Suppressor macrophage treated with lipopolysaccharide for 4 hours (primary cell): ENCODE data around the gene ENOX2.
"Not testable (repeated sequence)": the region's sequence is repeated elsewhere in the genome, so short reads cannot be mapped to it uniquely, and the experiment has no call there.

Source experiments
- DNase-seq: peaks from one replicate; pipeline ENCODE4 v3.0.0-alpha.2; 2020

ENOX2 gene

DNA sequence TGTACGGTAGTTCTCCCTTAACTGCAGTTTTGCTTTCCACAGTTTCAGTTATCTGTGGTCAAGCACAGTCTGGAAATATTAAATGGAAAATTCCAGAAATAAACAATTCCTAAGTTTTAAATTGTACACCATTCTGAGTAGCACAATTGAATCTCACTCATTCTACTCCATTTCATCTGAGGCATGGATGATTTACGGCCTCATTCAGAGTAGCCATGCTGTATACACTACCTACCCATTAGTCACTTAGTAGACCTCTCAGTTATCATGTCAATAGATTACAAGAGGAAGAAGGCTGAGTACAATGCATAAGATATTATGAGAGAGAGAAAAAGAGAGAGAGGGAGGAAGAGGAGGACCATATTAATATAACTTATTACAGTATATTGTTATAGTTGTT is 77.5 kb downstream of the ENOX2 start:
- no peak for DNase-seq

DNA sequence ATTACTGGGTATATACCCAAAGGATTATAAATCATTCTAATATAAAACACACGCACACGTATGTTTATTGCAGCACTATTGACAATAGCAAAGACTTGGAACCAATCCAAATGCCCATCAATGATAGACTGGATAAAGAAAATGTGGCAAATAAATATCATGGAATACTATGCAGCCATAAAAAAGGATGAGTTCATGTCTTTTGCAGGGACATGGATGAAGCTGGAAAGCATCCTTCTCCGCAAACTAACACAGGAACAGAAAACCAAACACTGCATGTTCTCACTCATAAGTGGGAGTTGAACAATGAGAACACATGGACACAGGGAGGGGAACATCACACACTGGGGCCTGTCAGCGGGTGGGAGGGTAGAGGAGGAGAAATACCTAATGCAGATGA is 83.6 kb downstream of the ENOX2 start:
- DNase-seq = not testable (repeated sequence)

DNA sequence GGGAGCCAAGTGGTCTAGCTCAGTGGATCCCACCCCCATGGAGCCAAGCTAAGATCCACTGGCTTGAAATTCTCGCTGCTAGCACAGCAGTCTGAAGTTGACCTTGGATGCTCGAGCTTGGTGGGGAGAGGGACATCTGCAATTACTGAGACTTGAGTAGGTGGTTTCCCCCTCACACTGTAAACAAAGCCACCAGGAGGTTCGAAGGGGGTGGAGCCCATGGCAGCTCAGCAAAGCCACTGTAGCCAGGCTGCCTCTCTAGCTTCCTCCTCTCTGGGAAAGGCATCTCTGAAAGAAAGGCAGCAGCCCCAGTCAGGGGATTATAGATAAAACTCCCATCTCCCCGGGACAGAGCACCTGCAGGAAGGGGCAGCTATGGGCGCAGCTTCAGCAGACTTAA is 89.1 kb downstream of the ENOX2 start:
- not testable (repeated sequence) for DNase-seq

DNA sequence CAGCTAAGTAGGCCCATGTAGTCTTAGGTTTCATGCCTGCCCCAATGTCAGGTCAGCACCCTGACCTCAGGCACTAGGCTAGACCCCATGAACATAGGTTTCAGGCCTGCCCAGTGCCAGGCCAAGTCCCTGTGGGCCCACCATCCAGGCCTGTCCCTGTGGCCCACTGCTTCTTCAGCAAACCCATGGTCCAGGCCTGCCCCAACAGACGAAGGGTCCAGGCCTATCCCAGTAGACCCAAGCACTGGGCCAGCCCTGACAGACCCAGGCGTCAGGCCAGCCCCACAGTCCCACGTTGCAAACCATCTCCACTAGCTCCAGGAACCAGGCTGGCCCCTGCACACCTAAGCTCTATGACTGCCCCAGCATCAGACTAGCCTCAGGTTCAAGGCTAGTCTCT is 92.4 kb downstream of the ENOX2 start:
- DNase-seq = no peak

DNA sequence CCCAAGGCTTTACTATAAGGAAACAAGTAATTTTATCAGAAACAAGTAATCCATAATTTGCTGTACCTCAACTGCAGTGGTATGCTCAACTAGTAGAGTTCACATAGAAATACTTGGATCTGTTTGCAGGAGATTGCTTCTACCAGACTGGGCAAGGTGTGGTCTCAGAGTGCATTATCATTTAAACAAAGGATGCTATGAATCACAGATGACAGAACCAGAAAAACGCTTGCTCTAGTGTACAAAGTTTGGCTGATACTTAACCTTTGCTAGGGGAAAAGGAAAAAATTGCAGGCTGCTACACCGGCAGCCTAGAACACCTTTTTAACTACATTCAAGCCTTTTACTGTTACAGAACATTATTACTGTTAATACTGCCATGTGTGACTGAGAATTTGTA is 97.1 kb downstream of the ENOX2 start:
- no peak for DNase-seq

DNA sequence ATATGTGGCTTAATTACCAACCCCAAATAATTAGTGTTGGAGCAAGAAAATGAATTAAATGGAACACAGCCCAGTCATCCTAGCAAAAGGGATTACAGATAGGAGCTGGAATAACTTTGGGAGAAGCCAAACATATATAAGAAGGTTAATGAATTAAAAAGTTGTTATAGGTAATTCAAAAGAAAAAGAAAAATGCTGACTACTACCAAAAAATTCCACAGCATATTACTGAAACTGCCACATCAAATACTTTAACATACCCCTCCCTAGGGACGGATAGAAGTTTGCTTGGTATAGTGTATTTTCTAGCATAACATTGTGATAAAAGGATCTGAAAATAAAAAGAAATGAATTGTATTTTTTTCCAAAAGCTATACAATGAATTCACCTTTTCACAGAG is 99.5 kb downstream of the ENOX2 start:
- DNase-seq = no peak

DNA sequence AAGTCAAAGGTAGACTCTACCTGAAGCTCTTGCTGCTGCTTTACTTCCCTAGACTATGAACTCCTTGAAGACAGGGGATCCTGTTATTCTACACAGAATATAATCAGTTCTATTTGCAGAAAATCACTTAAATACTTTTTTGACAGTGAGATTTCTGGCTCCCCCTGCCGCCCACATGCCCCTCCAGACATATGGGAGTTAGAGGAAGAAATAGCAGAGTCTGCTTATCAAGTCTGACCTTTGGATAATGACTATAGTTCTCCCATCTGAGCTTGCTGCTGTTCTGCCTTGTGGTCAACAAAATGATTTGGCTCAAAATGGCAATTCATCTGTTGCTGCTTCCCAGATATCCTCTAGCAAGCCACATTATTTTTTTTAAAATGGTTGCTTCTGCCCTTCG is 101.1 kb downstream of the ENOX2 start:
- no peak for DNase-seq

DNA sequence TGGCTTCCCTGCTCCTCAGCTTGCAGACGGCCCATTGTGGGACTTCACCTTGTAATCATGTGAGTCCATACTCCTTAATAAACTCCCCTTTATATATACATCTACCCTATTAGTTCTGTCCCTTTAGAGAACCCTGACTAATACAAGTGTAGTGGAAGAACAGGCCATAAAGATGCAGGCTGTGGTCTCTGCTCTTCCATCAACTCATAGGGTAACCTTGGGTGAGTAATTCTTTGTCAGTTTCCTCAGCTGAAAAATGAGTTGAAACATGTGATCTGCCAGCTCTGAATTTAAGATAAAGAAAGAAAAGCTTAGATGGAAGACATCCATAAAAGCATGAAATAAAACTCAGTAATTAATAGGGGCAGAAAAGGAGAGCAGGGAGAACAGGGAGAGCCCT is 103.6 kb downstream of the ENOX2 start:
- DNase-seq = no peak

DNA sequence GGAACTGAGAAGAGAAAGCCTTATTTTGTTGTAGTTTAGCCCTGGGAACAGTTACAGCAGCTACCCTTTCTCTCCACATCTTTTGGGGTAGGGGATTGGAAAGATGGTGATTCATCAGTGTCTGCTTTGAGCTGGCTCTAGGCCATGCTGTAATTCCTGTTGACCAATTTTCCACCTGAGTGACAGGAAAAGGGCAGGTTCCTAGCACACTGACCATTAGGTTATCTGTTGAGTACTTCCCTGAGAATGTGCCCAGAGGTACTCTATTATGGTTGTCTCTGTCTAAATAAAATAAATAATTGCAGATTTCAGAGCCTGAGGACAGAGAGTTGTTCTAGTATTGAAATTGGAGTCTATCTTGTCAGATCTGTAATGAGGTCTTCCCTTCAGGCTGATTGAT is 109.0 kb downstream of the ENOX2 start:
- DNase-seq = no peak

DNA sequence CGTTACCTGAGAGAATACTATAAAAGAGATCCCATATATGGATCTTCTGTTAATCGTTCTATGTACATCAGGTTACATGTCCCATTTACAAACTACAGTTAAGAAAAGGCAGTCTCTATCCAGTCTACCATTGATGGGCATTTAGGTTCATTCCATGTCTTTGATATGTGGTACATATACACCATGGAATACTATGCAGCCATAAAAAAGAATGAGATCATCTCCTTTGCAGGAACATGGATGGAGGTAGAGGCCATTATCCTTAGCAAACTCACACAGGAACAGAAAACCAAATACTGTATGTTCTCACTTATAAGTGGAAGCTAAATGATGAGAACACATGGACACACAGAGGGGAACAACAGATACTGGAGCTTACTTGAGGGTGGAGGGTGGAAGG is 111.1 kb downstream of the ENOX2 start:
- DNase-seq = not testable (repeated sequence)

DNA sequence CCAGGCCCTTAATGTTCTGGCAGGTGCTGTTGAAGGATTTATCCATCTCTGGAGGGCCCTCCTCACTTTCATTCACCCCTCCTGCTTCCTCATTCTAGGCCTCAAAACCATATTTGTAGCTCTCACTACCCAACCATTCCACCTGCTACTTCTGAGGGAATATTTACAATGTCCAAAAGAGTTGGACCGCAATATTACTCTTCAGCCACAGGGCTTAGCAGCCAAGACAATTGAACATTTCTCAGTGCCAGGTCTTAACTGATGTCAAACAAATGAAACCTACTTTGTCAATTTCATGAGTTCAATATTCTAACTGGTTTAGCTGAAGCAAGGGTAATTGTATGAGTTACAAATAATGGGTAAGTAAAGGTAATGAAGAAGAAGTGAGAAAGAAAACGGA is 113.2 kb downstream of the ENOX2 start:
- no peak for DNase-seq

DNA sequence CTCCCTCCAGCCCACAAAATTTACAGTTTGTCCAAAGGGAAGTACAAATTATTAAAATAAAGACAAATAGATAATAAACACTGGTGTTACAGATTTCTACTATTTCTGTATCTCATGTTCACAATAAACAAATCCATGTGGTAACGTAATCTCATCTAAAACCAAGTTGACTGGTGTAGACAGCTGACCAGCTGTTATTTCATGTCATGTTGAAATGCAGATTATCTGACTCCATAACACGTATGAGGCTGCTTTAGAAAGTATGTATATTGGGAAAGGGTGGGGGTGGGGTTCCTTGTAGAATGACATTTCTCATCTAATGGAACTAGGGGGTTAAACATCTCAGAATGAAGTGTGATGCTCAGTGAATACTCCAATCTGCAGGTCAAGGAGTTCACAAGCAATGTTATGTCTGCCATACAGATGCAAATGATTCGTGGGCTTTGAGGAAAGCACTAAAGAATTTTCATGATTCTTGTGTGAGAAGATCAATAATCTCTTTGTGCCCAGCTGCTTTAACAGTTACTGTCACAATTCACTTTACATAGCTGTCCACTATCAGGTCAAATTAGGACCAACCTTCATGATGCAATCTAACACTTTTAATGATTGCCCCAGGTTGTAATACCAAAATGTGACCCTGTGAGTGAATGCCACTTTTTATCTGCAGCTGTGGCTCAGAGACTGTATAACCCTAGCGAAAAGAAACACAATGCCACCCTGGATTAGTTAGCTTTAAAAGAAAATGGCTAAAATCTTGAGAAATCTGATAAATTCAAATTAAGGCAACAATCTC is 114.0 kb downstream of the ENOX2 start:
- DNase-seq = no peak

DNA sequence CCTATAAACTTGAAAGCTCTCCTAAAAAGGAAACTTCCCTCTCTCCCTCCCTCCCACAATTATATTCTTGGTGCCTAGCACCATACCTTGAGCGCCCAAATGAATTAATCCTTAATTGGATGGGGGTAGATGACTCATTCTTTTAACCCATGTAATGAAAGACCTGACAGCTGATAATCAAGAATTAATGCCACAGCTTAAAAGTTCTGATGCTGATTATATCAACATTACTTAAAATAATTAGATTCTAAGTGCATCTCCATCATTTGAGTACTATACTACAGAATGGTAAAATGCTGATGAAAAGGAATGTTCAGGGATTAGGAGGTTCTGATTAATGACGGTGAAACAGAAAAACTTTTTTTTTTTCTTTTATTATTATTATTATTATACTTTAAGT is 117.0 kb downstream of the ENOX2 start:
- no peak for DNase-seq

DNA sequence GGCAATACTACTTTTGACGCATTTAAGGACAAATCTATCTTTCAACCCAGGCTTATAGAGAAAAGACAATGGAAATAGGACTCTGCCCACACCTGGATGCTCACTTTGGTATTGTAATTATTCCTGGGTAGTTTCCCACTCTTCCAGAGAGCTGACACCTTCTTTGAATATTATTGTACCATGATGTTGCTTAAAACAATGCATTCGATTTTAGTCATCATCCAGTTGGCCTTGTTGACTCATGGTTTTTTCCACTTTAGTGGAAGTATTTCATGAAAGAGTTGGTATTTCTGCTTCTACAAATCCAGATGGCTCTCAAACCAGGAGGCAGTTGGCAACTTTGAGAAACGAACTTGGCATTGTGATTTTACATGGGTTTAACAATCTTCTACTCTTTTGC is 124.2 kb downstream of the ENOX2 start:
- no peak for DNase-seq

DNA sequence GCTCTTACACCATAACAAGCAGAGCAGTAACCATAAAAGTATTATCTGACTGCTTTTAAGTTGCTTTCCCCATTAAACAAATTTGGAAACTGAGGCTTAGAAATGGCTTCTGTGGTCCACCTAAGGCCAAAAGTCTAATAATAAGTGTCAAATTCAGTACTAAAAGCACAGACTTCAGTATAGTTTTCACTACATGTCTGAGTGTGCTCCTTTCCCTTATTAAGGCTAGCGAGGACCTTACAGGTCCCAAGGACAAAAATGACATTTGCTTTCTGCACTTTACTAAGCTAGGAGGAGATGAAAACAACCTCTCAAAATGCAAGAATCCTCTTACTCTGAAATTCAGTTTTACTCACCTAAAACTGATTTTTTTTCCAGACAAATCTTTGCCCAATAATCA is 127.2 kb downstream of the ENOX2 start:
- no peak for DNase-seq

DNA sequence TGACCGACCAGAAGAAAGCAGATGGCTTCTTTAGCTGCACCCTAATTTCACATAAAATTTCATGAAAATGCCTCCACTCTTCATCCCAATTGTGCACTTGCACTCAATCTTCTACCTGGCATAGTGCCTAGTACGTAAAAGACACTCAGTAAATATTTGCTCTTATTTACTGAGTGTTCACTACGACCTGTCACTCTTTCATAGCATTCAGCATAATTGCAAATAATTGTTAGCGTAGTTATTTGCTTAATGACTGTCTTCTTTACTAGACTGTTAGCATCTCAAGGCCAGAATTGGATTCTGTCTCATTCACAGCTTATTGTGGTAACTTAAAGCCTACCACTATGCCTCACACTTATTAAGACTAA is 130.2 kb downstream of the ENOX2 start:
- DNase-seq = no peak

DNA sequence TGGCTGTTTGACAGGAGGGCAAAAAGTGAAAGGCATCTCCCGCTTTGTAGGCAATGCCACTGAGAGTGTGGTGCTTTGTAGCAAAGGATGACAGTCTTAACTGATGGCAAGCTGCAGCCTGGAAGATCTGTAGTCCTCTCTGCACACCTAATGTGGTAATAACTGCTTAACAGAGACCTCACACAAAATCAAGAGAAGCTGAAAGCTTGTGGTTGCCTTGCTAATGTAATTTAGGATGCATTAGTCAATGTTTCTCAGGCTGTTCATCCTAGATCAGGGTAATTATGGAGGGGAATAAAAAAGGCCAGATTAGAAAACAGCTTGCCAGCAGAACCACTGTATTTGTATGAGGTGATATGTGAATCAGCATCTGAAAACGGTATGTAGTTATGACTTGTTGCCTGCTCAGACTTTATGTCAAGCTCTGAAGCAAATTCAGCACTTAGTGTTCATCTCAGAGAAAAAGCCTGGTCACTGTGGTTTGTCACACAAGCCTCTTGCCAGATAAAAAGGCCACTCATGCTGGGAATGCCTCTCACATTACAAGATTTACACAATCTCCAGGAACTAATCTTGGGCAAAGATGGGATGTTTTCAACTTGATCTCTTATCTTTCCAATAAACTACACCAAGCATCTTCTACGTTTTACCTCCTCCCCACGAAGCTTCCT is 130.8 kb downstream of the ENOX2 start:
- DNase-seq = no peak

DNA sequence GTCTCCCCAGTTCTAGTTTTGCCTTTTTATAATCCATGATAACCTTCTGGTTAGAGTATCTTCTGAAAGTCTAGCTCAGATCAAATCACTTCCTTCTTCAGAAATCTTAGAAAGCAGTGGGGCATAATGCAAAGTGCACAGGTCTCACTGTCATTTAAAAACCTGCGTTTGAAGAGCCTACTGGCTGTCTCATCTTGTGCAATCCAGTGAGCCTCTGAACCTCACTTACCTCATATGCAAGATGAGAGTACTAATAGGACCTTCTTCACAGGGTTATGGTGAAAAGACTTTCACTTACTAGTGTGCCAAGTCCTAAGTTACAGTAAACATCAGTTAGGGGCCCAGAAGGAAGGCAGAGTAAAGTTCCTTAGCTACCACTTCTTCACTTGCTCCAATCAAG is 131.4 kb downstream of the ENOX2 start:
- no peak for DNase-seq

DNA sequence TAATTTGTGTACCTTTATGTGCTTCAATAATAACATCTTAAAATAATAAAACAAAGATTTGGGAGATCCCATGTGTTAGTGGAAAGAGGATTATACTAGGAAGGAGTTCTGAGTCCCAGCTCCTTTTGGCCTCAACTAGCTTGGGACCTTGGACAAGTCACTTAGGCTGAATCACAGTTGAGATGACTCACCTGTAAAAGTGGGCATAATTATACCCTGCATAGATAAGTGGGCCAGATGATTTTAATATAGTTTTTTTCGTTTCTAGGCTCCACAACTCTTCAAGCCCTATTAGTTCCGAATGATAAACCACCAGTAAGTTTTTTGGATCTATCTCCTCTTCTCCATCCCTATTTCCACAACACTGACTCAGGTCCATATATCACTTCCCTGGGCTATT is 131.8 kb downstream of the ENOX2 start:
- no peak for DNase-seq

DNA sequence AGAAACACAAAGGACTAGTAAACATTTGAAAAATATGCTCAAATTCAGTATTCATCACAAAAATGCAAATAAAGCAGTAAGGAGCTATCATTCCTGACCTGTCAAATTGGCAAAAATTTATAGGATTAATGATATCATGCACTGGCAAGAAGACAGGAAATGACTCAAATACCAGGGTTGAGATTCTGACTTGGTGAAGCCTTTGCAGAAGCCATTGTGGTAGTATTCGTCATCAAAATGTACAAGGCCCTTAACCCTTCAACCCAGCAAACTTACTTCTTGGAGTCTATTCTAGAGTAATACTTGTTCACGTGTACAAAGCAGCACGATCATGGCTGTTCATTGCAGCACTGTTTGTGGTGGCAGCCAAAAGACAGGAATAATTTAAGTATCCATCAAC is 132.4 kb downstream of the ENOX2 start:
- peak; percentile 7 for DNase-seq

DNA sequence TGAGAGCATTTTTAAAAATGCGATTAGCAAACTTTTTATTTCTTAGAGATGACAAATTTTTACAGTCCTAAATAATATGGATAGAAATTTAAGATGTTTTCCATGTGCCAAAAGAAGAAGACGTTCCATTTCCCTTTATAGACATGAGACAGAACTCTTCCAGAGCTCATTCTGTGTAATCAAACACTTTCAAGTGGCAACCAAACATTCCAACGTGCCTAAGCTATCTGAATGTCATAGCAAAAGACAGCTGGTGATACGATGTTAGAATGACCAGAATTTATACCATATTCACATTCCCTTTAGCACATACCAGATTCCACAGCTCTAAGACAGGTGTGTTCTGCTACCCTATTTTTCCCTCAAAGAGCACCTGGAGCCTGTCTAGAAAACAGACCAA is 133.2 kb downstream of the ENOX2 start:
- no peak for DNase-seq

DNA sequence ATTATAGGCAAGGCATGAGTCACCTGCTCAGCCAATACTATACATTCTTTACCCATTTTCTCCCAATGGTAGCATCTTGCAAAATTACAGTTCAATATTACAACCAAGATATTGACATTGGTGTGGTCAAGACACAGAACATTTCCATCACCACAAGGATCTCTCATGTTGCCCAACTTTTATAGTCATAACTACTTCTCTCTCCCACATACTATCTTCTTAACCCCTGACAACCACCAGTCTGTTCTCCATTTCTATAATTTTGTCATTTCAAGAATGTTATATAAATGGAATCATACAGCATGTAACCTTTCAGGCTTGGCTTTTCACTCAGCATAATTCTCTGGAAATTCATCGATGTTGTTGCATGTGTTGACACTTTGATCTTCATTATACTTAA is 144.9 kb downstream of the ENOX2 start:
- no peak for DNase-seq

DNA sequence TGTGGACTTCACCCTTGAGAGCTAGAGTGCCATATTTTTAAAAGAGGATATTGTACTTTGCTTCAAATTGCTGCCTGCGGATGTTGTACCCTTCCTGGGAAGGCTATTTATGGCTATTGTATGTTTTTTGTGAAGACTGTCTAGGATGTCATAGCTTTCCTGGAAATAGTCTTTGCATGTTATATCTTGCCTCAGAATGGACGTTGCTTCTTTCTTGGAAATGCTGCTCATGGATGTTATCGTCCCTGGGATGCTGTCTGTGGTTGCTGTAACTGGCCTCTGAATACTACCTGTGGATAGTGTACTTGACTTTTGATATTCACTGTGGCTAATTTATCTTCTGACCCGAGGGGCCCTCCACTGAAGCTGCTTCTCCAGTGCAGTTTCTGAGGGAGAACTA is 146.8 kb downstream of the ENOX2 start:
- DNase-seq = no peak

DNA sequence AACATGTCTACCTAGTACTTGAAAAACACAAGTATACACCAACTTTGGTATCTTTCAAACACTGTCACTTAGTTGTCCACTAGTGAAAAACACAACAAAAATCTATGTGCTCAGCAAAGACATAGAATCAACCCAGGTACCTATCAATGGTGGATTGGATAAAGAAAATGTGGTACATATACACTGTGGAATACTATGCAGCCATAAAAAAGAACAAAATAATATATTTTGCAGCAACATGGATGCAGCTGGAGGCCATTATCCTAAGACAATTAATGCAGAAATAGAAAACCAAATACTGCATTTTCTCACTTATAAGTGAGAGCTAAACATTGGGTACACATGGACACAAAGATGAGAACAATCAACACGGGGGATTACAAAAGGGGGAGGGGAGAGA is 148.7 kb downstream of the ENOX2 start:
- DNase-seq = no peak
